Smooth muscle cell (in vitro differentiated cells): ENCODE measurements around the gene SUSD1. TPM values are rescaled to one million over a fixed set of nuclear protein-coding genes. Genes with fewer than 3 reads are reported as not detected.
"Not testable (repeated sequence)": the region's sequence is repeated elsewhere in the genome, so short reads cannot be mapped to it uniquely, and the experiment has no call there.

ENCODE experiments used
- DNase-seq: peaks from one replicate; lab custom pipeline; 2025; ENCODE audit not compliant: unreplicated experiment; lab: John Stamatoyannopoulos, UW
- H2AFZ ChIP-seq: fragments of 200-600 bp; sonication (generic); 2 replicates; pipeline ENCODE4 v1.6.0; 2016; ENCODE audit warnings: antibody characterized with exemption, low read depth, mild to moderate bottlenecking
- H3F3A ChIP-seq: fragments of 200-600 bp; sonication (generic); 2 replicates; pipeline ENCODE4 v1.6.0; 2017; ENCODE audit warnings: antibody characterized with exemption, low read depth
- H3K27ac ChIP-seq: fragments of 200-600 bp; sonication (generic); 2 replicates; pipeline ENCODE4 v1.5.1; 2016; ENCODE audit warnings: low read depth, mild to moderate bottlenecking
- H3K27me3 ChIP-seq: fragments of 200-600 bp; sonication (generic); 2 replicates; pipeline ENCODE4 v1.6.1; 2016; ENCODE audit warnings: low read depth, mild to moderate bottlenecking
- H3K36me3 ChIP-seq: fragments of 200-600 bp; sonication (generic); 2 replicates; pipeline ENCODE4 v1.5.1; 2016; ENCODE audit warnings: low read depth
- H3K4me1 ChIP-seq: fragments of 200-600 bp; sonication (generic); 2 replicates; pipeline ENCODE4 v1.5.1; 2016; ENCODE audit warnings: low read depth
- H3K4me2 ChIP-seq: fragments of 200-600 bp; sonication (generic); 2 replicates; pipeline ENCODE4 v1.6.0; 2016; ENCODE audit warnings: mild to moderate bottlenecking
- H3K4me3 ChIP-seq: fragments of 200-600 bp; sonication (generic); 2 replicates; pipeline ENCODE4 v1.5.1; 2016; ENCODE audit warnings: mild to moderate bottlenecking
- H3K79me2 ChIP-seq: fragments of 200-600 bp; sonication (generic); 2 replicates; pipeline ENCODE4 v1.6.0; 2016; ENCODE audit warnings: low read depth, mild to moderate bottlenecking
- H3K9ac ChIP-seq: fragments of 200-600 bp; sonication (generic); 2 replicates; pipeline ENCODE4 v1.6.0; 2016; ENCODE audit warnings: low read depth
- H3K9me3 ChIP-seq: fragments of 200-600 bp; sonication (generic); replicated peaks from 2 replicates; pipeline ENCODE4 v1.5.1; 2016; ENCODE audit warnings: low read depth
- H4K20me1 ChIP-seq: fragments of 200-600 bp; sonication (generic); 2 replicates; pipeline ENCODE4 v1.6.0; 2016; ENCODE audit warnings: low read depth
- CTCF ChIP-seq: fragments of 200-600 bp; sonication (generic); IDR thresholded peaks from 2 replicates; pipeline ENCODE4 v1.5.1; 2017; ENCODE audit warnings: borderline replicate concordance, mild to moderate bottlenecking, antibody characterized with exemption; ENCODE audit not compliant: insufficient read depth, poor library complexity, severe bottlenecking
- WGBS: methylation state at CpG from one replicate; pipeline ENCODE4 v1.1.7; 2016; ENCODE audit warnings: low lambda C conversion rate; 5-methylcytosine and 5-hydroxymethylcytosine counted together
- polyA plus RNA-seq: library from polyadenylated mRNA; unstranded; fragments of >200 nt; fragmentation: Nextera tagmentation; extraction: Ambion mirVana; gene quantifications from 2 replicates; pipeline ENCODE4 v1.2.1, GENCODE V29; 2016
- total RNA-seq: library from RNA; depleted of rRNA; stranded (reverse); fragments of >200 nt; gene quantifications from 2 replicates; pipeline ENCODE4 v1.2.3, GENCODE V29; 2014

SUSD1 gene
- total and polyA plus RNA-seq, 2 experiments from 2014 or later, result 6.7 to 11.8 TPM

DNA sequence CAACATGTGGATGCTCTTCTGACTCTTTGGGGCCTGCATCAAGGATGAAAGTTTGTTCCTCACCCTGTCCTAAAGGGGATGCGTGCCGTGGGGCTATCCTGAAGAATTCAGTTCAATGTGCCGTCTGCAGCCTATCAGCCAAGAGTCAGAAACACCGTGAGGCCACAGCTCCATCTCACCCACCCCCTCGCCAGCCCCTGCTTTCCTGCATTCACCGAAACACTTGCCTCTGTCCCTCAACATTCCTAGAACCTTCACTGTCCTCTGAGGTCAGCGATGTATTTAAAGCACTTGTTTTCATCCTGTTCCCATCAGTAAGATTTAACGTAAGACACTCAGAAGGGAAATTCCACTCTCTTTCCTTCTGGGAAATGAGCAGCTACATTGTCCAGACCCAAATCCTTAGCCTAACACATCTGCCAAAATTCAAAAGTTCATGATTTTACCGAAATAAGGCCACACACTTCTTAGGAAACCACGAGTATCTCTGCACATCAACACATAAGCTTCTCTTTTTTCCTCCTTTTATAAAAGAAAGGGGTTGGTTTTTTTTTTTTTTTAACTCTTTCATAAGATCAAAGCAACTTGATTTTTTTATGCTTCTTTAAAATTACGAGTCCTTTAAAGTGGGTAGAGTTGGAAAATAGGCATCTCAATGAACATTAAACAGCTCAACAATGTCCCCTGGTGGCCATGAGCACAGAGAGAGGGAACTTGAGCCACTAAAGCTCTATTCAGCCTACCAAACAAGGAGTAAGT, 100.7 kb downstream of the SUSD1 start:
- DNase-seq, result no peak
- H4K20me1 ChIP-seq, result no peaks in the 10 kb centered on the region
- no peaks in the 10 kb centered on the region for H3K27me3 ChIP-seq
- peak overlapping the region; percentile 35 for H3K4me2 ChIP-seq
- no peaks in the 10 kb centered on the region for H3K36me3 ChIP-seq
- H3K9ac ChIP-seq, result peak overlapping the region; percentile 73
- no peaks in the 10 kb centered on the region for H3K9me3 ChIP-seq
- H3K4me3 ChIP-seq, result no peak overlapping the region
- peaks cover 18% of the 10 kb centered on the region for H3F3A ChIP-seq
- WGBS, result 17% methylated on average over 11 of the region's 11 CpGs
- H3K79me2 ChIP-seq, result no peaks in the 10 kb centered on the region
- no peak overlapping the region for H2AFZ ChIP-seq
- peak; percentile 94 for TF ChIP-seq CTCF
- peak overlapping the region; percentile 92 for H3K27ac ChIP-seq
- H3K4me1 ChIP-seq, result peaks cover 3% of the 10 kb centered on the region

DNA sequence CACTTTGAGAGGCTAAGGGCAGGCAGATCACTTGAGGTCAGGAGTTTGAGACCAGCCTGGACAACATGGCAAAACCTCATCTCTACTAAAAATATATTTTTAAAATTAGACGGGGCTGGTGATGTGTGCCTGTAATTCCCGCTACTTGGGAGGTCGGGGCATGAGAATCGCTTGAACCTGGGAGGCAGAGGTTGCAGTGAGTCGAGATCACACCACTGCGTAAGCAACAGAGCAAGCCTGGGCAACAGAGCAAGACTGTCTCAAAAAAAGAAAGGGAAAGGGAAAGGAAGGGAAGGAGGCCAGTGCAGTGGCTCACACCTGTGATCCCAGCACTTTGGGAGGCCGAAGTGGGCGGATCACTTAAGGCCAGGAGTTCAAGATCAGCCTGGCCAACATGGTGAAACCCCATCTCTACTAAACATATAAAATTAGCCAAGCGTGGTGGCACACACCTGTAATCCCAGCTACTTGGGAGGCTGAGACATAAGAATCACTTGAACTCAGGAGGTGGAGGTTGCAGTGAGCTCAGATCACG, 101.4 kb downstream of the SUSD1 start:
- H4K20me1 ChIP-seq, H3K36me3 ChIP-seq, H3K4me1 ChIP-seq, H3K79me2 ChIP-seq, H3K4me3 ChIP-seq, H2AFZ ChIP-seq, H3K9me3 ChIP-seq, H3K27me3 ChIP-seq, DNase-seq: not testable (repeated sequence)
- H3K9ac ChIP-seq, result peak overlapping the region; percentile 73
- H3F3A ChIP-seq, result peaks cover 18% of the 10 kb centered on the region
- WGBS, result 83% methylated on average over 10 of the region's 10 CpGs
- H3K27ac ChIP-seq, result peak overlapping the region; percentile 92
- H3K4me2 ChIP-seq, result peak overlapping the region; percentile 2

- Histone ChIP-seq H3K27ac (peak overlapping the region; percentile 92), H3K9ac (peak overlapping the region; percentile 73), H3K79me2 (no peaks in the 10 kb centered on the region), H3F3A (peaks cover 18% of the 10 kb centered on the region), H4K20me1 (no peaks in the 10 kb centered on the region), H3K27me3 (no peaks in the 10 kb centered on the region), H3K9me3 (no peaks in the 10 kb centered on the region), H3K4me1 (peaks cover 3% of the 10 kb centered on the region), H3K4me3 (no peak overlapping the region), H3K36me3 (no peaks in the 10 kb centered on the region), H3K4me2 (peak overlapping the region; percentile 30), H2AFZ (no peak overlapping the region)
- TF ChIP-seq CTCF, result no peak
- WGBS, result 39% methylated on average over 9 of the region's 9 CpGs
- no peak for DNase-seq
Measured at GRCh38 chr9:112072721-112073638, 102.1 kb downstream of the SUSD1 start.
